Kidney epithelial cell (primary cell): ENCODE measurements around the gene MAP3K15. TPM values are rescaled to one million over a fixed set of nuclear protein-coding genes. Genes with fewer than 3 reads are reported as not detected.
A peak's percentile ranks its signal among the peaks of the same experiment; 100 is the strongest.
"Not testable (repeated sequence)": the region's sequence is repeated elsewhere in the genome, so short reads cannot be mapped to it uniquely, and the experiment has no call there.

ENCODE experiments used
- DNase-seq: peaks from one replicate; pipeline ENCODE4 v3.0.0-alpha.2; 2010; ENCODE audit warnings: low read depth
- H3K27me3 ChIP-seq: 2 replicates; pipeline ENCODE4 v1.6.0; 2011; ENCODE audit warnings: low read length; ENCODE audit not compliant: control insufficient read depth, insufficient read depth
- H3K36me3 ChIP-seq: 2 replicates; pipeline ENCODE4 v1.5.1; 2011; ENCODE audit warnings: low read length; ENCODE audit not compliant: control insufficient read depth, insufficient read depth
- H3K4me3 ChIP-seq: 2 replicates; pipeline ENCODE4 v1.5.1; 2011; ENCODE audit warnings: low read depth, mild to moderate bottlenecking, control low read depth, low read length
- CTCF ChIP-seq: IDR thresholded peaks from 2 replicates; pipeline ENCODE4 v1.5.1; 2011; ENCODE audit warnings: mild to moderate bottlenecking, moderate library complexity, low read length, control low read depth, inconsistent platforms; ENCODE audit not compliant: insufficient read depth, poor library complexity, severe bottlenecking
- total RNA-seq: library from RNA; depleted of rRNA; stranded (reverse); fragments of >200 nt; gene quantifications from 2 replicates; pipeline ENCODE4 v1.2.3, GENCODE V29; 2015

MAP3K15 gene
- total RNA-seq, 1 donor from 2014 or later: 2.2 TPM

GRCh38 chrX:19457662-19458061 is 57.6 kb downstream of the MAP3K15 start:
- no peak for TF ChIP-seq CTCF
- no peak for DNase-seq
- Histone ChIP-seq H3K4me3 (no peak overlapping the region), H3K36me3 (no peaks in the 10 kb centered on the region), H3K27me3 (no peaks in the 10 kb centered on the region)

- Histone ChIP-seq H3K36me3 (no peaks in the 10 kb centered on the region), H3K27me3 (no peaks in the 10 kb centered on the region), H3K4me3 (no peak overlapping the region)
- TF ChIP-seq CTCF: no peak
- DNase-seq: no peak
Measured at GRCh38 chrX:19448077-19448476, 67.2 kb downstream of the MAP3K15 start.

- no peak for DNase-seq
- H3K27me3 ChIP-seq: no peaks in the 10 kb centered on the region
- H3K4me3 ChIP-seq: no peak overlapping the region
- no peak for TF ChIP-seq CTCF
- H3K36me3 ChIP-seq: no peaks in the 10 kb centered on the region
Measured at GRCh38 chrX:19446397-19446796, 68.9 kb downstream of the MAP3K15 start.

GRCh38 chrX:19445772-19446171 is 69.5 kb downstream of the MAP3K15 start:
- DNase-seq, H3K27me3 ChIP-seq, H3K4me3 ChIP-seq, H3K36me3 ChIP-seq: not testable (repeated sequence)

GRCh38 chrX:19443869-19444526 is 71.3 kb downstream of the MAP3K15 start:
- H3K36me3 ChIP-seq: no peaks in the 10 kb centered on the region
- H3K4me3 ChIP-seq: no peak overlapping the region
- TF ChIP-seq CTCF: no peak
- no peak for DNase-seq
- no peaks in the 10 kb centered on the region for H3K27me3 ChIP-seq

- no peak for TF ChIP-seq CTCF
- DNase-seq: peak; percentile 5
- Histone ChIP-seq H3K27me3 (no peaks in the 10 kb centered on the region), H3K36me3 (no peaks in the 10 kb centered on the region), H3K4me3 (no peak overlapping the region)
Measured at GRCh38 chrX:19440713-19441112, 74.6 kb downstream of the MAP3K15 start.

- not testable (repeated sequence) for DNase-seq, H3K4me3 ChIP-seq, H3K36me3 ChIP-seq, H3K27me3 ChIP-seq
Measured at GRCh38 chrX:19422661-19423060, 92.6 kb downstream of the MAP3K15 start.
